ENCODE data around the gene XPO5. TPM values are rescaled to one million over a fixed set of nuclear protein-coding genes. Genes with fewer than 3 reads are reported as not detected.

The XPO5 gene
- total and polyA plus RNA-seq, 2 experiments from 2014 or later, result 28.5 to 95.2 TPM

DNA sequence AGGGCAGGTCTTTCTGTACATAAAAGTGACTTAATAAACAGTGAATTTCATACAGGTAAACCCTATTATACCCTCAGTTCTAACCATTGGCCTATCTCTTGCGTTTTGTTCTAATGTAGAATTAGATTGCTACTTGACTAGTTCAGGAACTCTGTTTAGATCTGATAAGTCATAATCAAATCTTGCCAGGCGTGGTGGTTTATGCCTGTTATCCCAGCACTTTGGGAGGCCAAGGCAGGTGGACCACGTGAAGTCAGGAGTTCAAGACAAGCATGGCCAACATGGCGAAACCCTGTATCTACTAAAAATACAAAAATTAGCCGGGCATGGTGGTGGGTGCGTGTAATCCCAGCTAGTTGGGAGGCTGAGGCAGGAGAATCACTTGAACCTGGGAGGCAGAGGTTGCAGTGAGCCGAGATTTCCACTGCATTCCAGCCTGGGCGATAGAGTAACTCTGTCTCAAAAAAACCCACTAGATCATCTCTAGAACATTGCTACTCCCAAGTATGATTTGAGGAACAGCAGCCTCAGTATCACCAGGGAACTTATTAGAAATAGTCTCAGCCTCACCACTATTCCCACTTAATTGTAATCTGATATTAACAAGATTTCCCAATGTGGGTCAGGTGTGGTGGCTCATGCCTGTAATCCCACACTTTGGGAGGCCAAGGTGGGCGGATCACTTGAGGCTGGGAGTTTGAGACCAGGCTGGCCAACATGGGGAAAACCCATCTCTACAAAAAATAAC, 41.1 kb upstream of the XPO5 start:
- Histone ChIP-seq H3K27me3 (ENCODE audit: insufficient read depth) (no peaks in the 10 kb centered on the region), H3K36me3 (ENCODE audit: insufficient read depth) (peaks cover 8% of the 10 kb centered on the region; the same call in 1 of the 2 replicates), H3F3A (replicated peaks; ENCODE audit: low read depth) (peaks cover 4% of the 10 kb centered on the region; the same call in 1 of the 2 replicates), H3K27ac (ENCODE audit: low read depth) (no peak overlapping the region), H3K4me1 (ENCODE audit: insufficient read depth) (no peaks in the 10 kb centered on the region), H2AFZ (no peak overlapping the region), H3K4me3 (no peak overlapping the region), H3K4me2 (no peak overlapping the region), H3K9me2 (ENCODE audit: insufficient read depth) (no peaks in the 10 kb centered on the region), H3K79me2 (replicated peaks; ENCODE audit: insufficient read depth) (no peaks in the 10 kb centered on the region), H4K20me1 (replicated peaks; ENCODE audit: insufficient read depth) (no peaks in the 10 kb centered on the region)
- TF ChIP-seq REST (IDR thresholded peaks at IDR 0.05; ENCODE audit: unreplicated experiment) (no peak), EZH2 (IDR thresholded peaks at IDR 0.05; ENCODE audit: low read depth, unreplicated experiment) (no peak), POLR2AphosphoS5 (IDR thresholded peaks at IDR 0.05; ENCODE audit: low read depth) (no peak), STAT1 (IDR thresholded peaks at IDR 0.05; ENCODE audit: unreplicated experiment) (no peak), EZH2phosphoT487 (IDR thresholded peaks at IDR 0.05; ENCODE audit: unreplicated experiment) (no peak), ETS1 (IDR thresholded peaks at IDR 0.05) (no peak), ZNF331 (CRISPR knock-in tag; IDR thresholded peaks at IDR 0.05; ENCODE audit: low read depth) (no peak), NANOG (IDR thresholded peaks at IDR 0.05; ENCODE audit: borderline replicate concordance) (no peak)
- Mint-ChIP-seq H3K27me3 (ENCODE audit: insufficient read depth, low read depth, poor library complexity) (no peaks in the 10 kb centered on the region), H3K4me3 (no peak overlapping the region), H3K9me3 (no peaks in the 10 kb centered on the region), H3K4me1 (no peaks in the 10 kb centered on the region), H3K36me3 (ENCODE audit: low read depth) (peaks cover 17% of the 10 kb centered on the region), H3K27ac (no peak overlapping the region)
- ATAC-seq (no peak), DNase-seq (ENCODE audit: low spot score) (no peak)

- Histone ChIP-seq H3K27ac (ENCODE audit: low read depth) (no peak overlapping the region), H3F3A (replicated peaks; ENCODE audit: low read depth) (0 out of 2 replicates have a peak, but pooled peaks cover under 1% of the 10 kb centered on the region), H3K4me3 (no peak overlapping the region), H3K36me3 (ENCODE audit: insufficient read depth) (peaks cover 8% of the 10 kb centered on the region; the same call in 1 of the 2 replicates), H3K27me3 (ENCODE audit: insufficient read depth) (no peaks in the 10 kb centered on the region), H3K4me2 (no peak overlapping the region), H4K20me1 (replicated peaks; ENCODE audit: insufficient read depth) (no peaks in the 10 kb centered on the region), H3K4me1 (ENCODE audit: insufficient read depth) (no peaks in the 10 kb centered on the region), H3K9me2 (ENCODE audit: insufficient read depth) (no peaks in the 10 kb centered on the region), H2AFZ (no peak overlapping the region), H3K79me2 (replicated peaks; ENCODE audit: insufficient read depth) (no peaks in the 10 kb centered on the region)
- DNase-seq (ENCODE audit: low spot score) (no peak), ATAC-seq (no peak)
- H3K9me3 Mint-ChIP-seq, result no peaks in the 10 kb centered on the region
- no peaks in the 10 kb centered on the region for H3K27me3 Mint-ChIP-seq (ENCODE audit: insufficient read depth, low read depth, poor library complexity)
- no peak overlapping the region for H3K4me3 Mint-ChIP-seq
- TF ChIP-seq EZH2phosphoT487 (IDR thresholded peaks at IDR 0.05; ENCODE audit: unreplicated experiment) (no peak), ZNF331 (CRISPR knock-in tag; IDR thresholded peaks at IDR 0.05; ENCODE audit: low read depth) (no peak), CREB1 (CRISPR knock-in tag; IDR thresholded peaks at IDR 0.05; ENCODE audit: low read depth) (no peak), ETS1 (IDR thresholded peaks at IDR 0.05) (no peak), POLR2AphosphoS5 (IDR thresholded peaks at IDR 0.05; ENCODE audit: low read depth) (no peak), NANOG (IDR thresholded peaks at IDR 0.05; ENCODE audit: borderline replicate concordance) (no peak), JUNB (IDR thresholded peaks at IDR 0.05; ENCODE audit: unreplicated experiment) (no peak)
- TF ChIP-seq, protein P1, sequence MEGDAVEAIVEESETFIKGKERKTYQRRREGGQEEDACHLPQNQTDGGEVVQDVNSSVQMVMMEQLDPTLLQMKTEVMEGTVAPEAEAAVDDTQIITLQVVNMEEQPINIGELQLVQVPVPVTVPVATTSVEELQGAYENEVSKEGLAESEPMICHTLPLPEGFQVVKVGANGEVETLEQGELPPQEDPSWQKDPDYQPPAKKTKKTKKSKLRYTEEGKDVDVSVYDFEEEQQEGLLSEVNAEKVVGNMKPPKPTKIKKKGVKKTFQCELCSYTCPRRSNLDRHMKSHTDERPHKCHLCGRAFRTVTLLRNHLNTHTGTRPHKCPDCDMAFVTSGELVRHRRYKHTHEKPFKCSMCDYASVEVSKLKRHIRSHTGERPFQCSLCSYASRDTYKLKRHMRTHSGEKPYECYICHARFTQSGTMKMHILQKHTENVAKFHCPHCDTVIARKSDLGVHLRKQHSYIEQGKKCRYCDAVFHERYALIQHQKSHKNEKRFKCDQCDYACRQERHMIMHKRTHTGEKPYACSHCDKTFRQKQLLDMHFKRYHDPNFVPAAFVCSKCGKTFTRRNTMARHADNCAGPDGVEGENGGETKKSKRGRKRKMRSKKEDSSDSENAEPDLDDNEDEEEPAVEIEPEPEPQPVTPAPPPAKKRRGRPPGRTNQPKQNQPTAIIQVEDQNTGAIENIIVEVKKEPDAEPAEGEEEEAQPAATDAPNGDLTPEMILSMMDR (conservative IDR thresholded peaks at IDR 0.05; ENCODE audit: low read depth in 2 of 2), result no peak
- H3K4me1 Mint-ChIP-seq, result no peaks in the 10 kb centered on the region
- peaks cover 8% of the 10 kb centered on the region; the same call in 2 of the 3 replicates for H3K36me3 Mint-ChIP-seq (ENCODE audit: low read depth)
- H3K27ac Mint-ChIP-seq, result no peak overlapping the region
Measured at GRCh38 chr6:43614396-43614730, 38.5 kb upstream of the XPO5 start.
